HCEC 1CT (cell line): ENCODE measurements around the gene CCDC6.

Experiments used
- DNase-seq: peaks from one replicate; pipeline ENCODE4 v3.0.0-alpha.2; 2017

The CCDC6 gene

GRCh38 chr10:59844436-59844835, 61.9 kb downstream of the CCDC6 start:
- no peak for DNase-seq

DNA sequence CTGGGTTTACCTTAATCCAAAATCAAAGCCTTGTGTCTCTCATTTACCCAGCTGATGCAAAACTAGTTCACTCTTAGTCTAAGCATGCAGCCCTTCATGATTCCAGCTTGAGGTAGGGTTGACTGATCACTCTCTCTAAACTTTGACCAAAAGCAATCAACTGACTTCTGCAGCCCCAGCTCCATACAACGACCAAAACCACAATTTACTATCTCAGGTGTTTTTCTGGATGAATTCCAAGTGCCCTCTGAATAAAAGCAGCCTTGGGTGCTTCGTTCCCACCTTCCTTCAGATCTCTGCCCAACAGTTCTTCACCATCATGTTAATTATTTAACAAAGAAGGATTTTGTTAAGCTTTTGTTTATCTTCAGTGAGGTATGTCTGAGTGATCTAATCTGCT, 62.6 kb downstream of the CCDC6 start:
- DNase-seq = no peak

- DNase-seq = peak; percentile 74
Measured at GRCh38 chr10:59839576-59839975, 66.8 kb downstream of the CCDC6 start.

DNA sequence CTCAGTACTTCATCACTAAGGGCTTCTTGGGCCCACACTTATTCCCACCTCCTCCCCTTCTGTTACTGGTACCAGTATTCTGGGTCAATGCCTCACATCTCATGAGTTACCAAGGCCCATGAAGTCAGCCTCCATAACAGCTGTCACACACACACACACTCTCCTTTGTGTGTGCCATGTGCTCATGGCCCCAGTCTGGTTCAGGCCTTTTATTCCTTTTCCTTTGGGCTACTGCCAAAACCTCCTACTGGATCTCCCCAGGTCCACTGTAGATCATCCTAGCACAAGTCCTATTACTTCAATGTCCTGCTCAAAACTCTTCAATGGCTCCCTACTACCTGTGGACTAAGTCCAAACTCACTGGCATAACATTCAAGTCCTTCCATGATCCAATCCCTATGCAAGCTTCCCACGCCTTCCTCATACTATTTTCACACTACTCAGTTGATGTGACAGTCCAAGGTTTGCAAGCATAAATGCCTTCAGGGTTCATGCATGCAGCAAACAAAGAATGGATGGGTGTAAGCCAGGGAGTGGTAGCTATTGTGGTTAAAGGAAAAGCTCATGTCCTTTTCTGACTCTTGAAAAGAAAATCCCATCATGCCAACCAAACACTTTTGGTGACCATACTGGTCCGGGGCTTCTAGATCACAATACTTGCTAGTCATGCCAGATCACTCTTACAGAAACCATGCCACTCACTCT, 68.1 kb downstream of the CCDC6 start:
- DNase-seq = no peak

DNA sequence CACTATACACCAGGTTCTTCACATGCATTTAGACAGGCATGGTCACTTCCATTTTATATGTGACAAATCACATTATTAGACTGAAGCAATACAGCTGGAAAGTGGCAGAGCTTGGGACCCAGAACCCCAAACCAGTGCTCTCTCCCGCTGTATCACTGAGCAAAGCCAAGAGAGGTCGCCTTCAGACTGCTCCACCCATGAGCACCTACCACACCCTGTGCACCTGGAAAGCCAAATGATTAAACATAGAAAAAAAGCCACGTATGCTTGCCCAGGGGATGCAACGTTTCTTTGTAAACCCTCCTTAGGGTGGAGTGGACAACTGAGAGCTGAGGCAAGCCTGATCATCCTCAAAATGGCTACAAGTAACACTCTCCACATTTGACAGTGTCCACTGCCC, 72.5 kb downstream of the CCDC6 start:
- DNase-seq = no peak

DNA sequence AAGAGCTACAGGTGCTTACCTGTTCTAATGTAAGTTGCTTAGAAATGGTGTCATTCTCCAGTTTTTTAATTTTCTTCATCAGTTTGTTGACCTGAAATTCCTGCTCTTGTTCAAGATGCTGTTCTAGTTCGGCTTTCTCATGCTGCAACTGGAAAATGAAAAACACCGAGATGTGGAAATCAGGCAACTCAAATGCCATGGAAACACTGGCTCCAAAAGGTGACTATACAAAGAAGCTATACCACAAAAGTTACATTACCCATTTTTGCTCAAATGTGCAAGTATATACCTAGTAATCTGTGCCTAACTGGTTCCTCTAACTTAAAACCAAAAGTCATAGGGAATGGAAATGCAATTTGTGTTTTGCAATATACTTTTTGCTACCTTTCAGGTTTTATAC, 73.8 kb downstream of the CCDC6 start:
- DNase-seq = no peak

- no peak for DNase-seq
Measured at GRCh38 chr10:59831658-59832503, 74.5 kb downstream of the CCDC6 start.

GRCh38 chr10:59830601-59831259, 75.6 kb downstream of the CCDC6 start:
- peak; percentile 42 for DNase-seq

DNA sequence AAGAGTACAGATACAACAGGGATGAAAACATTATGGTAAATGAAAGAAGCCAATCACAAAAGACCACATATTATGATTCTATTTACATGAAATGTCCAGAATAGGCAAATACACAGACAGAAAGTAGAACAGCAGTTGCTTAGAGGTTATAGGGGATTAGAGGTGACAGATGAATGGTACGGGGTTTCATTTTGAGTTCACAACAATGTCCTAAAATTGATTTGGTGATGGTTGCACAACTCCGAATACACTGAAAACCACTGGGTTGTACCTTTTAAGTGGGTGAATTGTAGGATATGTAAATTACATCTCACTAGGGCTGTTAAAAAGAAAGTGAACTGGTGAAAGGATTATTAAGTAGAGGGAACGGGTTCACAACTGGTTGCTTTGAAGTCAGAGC, 76.8 kb downstream of the CCDC6 start:
- DNase-seq = no peak

DNA sequence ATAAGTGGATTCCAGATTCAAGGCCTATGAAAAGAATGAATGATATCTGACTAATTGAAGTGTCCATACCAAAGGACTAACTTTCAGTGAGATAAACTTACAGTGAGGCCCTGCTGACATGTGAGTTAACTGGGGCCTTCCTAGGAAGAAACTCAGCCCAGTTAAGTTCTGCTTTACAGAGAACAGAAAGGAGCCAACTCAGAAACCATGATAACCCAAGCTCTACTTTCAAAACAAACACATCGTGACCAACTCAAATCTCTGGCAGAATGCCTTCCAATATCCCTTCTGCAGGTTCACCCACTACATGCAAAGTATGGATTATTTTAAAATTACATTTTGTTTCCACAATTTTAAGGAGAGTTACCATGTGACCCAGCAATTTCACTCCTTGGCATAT, 77.3 kb downstream of the CCDC6 start:
- DNase-seq = no peak

- no peak for DNase-seq
Measured at GRCh38 chr10:59825932-59826331, 80.4 kb downstream of the CCDC6 start.

- no peak for DNase-seq
Measured at GRCh38 chr10:59823751-59824150, 82.6 kb downstream of the CCDC6 start.

DNA sequence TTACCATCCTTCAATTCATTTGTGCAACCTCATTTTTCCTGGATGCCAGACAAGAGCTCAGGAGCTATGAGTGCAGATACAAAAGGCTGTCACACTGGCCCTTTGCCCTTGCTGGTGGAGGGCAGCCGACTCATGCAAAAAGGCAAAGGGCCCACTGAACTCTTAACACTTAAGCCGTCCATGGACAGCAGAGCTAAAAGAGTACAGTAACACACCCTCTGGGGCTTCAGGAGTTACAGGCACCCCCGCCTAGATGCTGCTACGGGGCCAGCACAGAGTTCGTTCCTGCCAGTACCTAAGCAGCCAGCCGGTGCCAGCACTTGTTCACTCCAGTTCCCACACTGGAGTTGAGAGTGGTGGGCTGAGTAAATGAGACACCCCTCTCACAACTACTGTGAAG, 83.2 kb downstream of the CCDC6 start:
- no peak for DNase-seq

DNA sequence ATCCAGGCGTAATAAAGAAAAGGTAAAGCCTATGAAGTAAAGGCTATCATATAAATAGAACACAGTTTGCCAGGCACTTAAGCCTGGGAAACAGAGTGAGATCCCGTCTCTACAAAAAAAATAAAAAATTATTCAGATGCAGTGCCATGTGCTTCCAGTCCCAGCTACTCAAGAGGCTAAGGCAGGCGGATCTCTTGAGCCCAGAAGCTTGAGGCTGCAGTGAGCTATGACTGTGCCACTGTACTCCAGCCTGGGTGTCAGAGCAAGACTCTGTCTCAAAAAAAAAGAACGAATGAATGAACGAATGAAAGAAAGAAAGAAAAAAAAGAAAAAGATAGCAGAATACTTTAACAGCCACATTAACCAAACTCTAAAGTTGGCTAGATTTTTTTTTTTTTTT, 85.9 kb downstream of the CCDC6 start:
- DNase-seq = no peak

GRCh38 chr10:59819683-59820082, 86.7 kb downstream of the CCDC6 start:
- DNase-seq = no peak

DNA sequence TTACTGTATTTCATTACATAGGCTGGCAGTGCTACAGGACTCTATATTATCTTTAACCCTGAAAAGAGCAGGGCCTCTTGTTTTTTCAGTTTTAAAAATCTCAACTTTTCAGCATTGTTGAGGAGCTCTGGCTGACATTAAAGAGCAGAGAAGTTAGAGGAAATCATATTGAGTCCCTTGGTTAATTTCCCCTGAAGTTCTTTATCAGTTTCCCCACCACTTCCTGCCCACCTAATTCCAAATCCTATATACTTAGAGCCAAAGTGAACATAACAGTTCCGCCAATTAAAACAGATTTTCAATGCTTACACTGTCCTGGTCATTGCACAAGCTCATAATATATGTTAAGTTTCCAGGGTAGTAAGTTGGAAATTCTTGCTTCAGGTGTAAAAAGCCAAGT, 87.1 kb downstream of the CCDC6 start:
- no peak for DNase-seq

DNA sequence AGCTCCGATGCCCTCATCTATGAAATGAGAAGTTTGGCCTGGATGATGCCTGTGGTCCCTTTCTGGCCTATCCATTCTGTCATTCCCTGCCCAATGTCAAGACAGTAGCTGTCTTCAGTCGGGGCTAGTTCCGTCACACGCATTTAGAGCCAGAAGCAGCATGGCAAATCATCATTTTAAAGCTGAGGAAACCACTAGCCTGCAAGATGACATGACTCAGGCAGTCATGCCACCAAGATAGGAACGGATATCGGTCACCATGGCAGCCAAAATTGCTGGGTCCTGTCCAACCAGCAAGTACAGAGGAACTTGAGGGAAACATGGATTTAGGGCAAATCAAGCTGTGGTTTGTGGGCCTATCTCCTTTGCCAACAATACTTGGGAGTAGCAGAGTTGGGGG, 88.6 kb downstream of the CCDC6 start:
- DNase-seq = no peak

DNA sequence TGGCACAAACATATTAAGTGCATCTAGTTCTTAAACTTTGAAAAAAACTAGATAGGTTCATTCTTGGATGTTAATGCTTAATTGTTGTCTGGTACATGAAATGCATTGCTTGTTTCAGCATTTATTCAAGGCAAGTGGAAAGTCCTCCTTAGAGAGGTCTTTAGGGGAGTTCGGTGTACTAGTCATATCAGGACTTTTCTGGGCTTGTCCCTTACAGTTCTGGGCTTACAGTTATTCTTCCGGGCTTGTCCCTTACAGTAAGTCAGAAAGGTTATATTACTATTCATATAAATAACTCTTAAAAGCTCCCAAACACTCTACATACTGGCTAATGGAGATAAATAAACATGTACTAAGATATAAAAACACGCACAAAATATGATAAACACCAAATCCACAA, 91.5 kb downstream of the CCDC6 start:
- no peak for DNase-seq

DNA sequence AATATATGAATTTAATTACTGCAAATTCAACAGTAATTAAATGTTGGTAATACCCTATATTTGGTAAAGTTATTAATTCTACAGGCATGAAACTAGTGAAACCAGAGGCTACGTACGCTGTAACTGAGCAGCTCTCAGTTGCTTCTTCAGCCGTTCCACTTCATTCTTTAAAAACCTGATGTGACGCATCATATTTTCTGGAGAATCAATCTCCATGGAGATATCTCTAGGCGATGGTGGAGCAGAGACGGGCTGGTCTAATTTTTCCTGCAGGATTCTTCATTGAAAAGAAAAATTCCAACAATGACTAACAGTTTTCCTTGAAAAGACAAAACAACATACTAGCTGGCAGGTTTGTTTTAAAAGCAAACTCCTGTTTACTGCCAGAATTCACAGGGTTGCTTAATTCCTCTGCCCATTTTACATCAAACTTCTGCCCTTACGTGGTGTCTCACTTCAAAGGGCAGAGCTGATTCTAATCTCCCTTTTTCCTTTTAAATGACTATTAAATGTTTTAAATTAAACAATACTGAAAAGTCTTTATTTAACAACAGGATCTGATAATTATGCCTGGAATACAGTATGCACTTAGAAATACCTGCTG, 93.7 kb downstream of the CCDC6 start:
- DNase-seq = no peak

- no peak for DNase-seq
Measured at GRCh38 chr10:59809644-59809974, 96.7 kb downstream of the CCDC6 start.

- DNase-seq = peak; percentile 61
Measured at GRCh38 chr10:59808896-59809643, 97.3 kb downstream of the CCDC6 start.

DNA sequence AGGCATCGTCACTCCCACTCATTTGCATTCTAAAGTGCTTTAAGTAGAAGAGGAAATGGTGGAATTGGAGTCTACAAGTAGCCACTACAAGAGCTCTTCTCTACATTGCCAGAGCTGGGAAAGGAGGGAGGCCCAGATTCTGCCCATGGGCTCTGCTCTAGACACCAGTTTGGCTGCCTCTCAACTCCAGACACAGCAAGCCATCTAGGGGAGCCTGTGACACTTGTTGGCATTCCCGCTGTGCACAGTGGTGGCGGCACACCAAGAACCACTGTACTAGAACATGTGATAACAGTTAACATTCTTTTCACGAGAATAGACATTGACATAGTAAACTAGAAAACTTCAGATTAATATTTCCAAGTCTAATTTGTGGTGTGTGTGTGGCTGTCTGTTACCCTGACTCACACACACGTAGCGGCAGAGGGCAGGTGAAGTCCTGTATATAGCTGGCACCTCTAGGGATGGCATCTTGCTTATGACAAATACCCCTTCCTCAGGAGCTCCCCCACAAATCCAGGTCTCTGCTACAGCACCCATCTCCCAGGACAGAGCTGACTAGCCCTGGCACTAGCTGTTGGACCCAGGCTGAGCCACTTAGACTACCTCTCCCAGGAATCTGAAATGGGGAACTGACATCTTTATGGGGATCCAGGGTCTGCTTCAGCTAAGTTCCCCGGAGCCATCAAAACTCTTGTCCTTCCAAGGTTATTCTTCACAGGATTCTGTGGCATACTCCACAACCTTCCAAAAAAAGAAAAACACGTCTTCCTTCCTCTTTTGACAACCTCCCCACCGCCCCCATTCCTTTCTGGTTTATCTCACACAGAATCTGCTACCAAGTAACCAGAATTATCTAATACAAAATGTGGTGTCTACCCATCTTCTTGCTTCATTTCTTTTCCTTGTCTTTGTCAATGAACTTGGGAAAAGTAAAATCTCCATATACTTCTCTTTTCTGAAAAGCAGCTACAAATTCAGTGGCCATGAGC, 98.4 kb downstream of the CCDC6 start:
- DNase-seq = no peak
